Right forelimb (tissue), 1 donor: ENCODE measurements around the gene SGO2.
"Not testable (repeated sequence)": the region's sequence is repeated elsewhere in the genome, so short reads cannot be mapped to it uniquely, and the experiment has no call there.

Experiments
- DNase-seq: peaks from one replicate; pipeline ENCODE4 v3.0.0-alpha.2; 2018

The SGO2 gene

GRCh38 chr2:200595913-200596312, 69.9 kb downstream of the SGO2 start:
- no peak for DNase-seq

GRCh38 chr2:200596774-200597570, 71.0 kb downstream of the SGO2 start:
- no peak for DNase-seq

- DNase-seq = no peak
Observed at GRCh38 chr2:200599206-200599605, 73.2 kb downstream of the SGO2 start.

DNA sequence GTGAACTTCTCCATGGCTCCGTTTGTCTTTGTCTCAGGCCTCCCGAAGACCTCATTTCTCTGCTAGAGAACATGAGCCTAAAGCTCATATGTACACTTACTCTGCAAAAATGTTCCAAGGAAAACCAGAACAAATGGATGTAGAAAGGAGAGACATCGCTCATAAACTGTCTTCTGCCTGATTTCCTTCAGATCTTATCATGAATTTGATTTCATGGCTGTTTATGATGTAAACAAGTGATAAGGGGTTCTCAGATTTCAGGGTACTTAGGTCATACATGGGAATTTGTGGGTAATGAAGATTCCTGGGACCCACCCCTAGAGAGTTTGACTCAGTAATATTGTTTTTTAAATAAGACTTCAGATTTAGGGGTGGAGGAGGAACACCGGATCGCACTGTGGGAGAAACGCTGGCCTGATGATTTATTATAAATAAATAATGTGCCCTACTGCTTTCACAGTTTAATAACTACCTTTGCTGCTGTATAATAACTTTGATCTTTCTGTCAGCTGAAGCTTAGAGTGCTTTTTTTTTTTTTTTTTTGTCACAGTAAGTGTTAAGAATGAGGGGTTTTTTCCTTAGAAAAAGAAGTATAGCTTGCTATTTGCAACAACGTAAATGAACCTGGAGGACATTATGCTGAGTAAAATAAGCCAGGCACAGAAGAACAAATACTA, 74.7 kb downstream of the SGO2 start:
- DNase-seq = no peak

DNA sequence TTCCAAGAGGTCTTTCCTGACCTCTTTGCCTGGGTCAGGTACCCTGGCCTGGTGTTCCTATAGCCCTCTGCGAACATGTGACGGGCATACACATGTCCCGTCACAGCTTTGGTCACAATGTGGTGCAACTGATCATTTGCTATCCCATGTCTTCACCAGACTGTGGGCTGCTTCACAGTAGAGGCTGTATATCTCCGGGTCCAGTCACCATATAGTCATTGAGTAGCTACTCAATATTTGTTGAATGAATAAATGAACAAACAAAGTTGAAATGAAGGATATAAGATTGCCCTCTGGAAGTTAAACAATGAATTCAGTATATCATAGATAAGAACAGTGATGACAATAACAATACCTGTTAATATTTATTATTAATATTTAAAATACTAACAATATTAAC, 76.6 kb downstream of the SGO2 start:
- DNase-seq = no peak

GRCh38 chr2:200603972-200604371, 78.0 kb downstream of the SGO2 start:
- no peak for DNase-seq

GRCh38 chr2:200604571-200605255, 78.7 kb downstream of the SGO2 start:
- no peak for DNase-seq

GRCh38 chr2:200608341-200609027, 82.5 kb downstream of the SGO2 start:
- no peak for DNase-seq

GRCh38 chr2:200609028-200609614, 83.1 kb downstream of the SGO2 start:
- DNase-seq = no peak

GRCh38 chr2:200610217-200610616, 84.2 kb downstream of the SGO2 start:
- DNase-seq = not testable (repeated sequence)

GRCh38 chr2:200613692-200614091, 87.7 kb downstream of the SGO2 start:
- no peak for DNase-seq

DNA sequence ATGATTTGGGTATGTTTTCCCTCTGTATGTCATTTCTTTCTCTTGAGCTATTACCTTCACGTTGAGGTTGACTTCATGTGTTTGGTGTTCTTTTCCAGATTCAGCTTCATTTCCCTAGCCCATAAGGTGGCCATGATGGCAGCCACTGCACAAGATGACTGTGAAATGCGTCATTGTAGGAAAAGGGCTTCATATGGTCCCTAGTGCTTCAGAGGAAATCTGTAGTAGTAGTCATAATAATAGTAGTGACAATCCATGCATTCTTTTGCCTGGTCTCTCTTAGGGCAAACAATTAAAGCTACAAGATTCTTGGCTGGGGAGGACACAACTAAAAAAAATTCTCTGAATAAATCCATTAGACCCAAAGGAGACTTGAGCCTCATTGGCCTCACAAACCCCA, 88.2 kb downstream of the SGO2 start:
- no peak for DNase-seq

DNA sequence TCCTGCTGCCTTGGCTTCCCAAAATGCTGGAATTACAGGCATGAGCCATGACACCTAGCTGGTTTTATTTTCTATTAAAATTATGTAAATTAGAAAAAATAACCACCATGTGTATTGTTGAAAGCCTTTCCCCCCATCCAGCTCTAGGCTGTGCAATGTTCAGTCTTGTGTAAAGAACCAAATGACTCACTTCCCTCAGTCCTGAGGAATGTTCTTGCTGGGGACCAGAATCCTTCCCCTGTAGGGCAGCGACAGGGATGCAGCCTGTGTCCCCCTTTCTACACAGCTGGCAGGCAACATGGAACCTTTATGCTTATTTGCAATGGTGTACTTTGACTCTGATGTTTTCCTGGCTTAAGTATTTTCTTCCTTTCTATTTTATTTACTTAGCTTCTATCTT, 89.2 kb downstream of the SGO2 start:
- DNase-seq = no peak

- DNase-seq = no peak
Observed at GRCh38 chr2:200616193-200616592, 90.2 kb downstream of the SGO2 start.

GRCh38 chr2:200616656-200617055, 90.6 kb downstream of the SGO2 start:
- DNase-seq = no peak

DNA sequence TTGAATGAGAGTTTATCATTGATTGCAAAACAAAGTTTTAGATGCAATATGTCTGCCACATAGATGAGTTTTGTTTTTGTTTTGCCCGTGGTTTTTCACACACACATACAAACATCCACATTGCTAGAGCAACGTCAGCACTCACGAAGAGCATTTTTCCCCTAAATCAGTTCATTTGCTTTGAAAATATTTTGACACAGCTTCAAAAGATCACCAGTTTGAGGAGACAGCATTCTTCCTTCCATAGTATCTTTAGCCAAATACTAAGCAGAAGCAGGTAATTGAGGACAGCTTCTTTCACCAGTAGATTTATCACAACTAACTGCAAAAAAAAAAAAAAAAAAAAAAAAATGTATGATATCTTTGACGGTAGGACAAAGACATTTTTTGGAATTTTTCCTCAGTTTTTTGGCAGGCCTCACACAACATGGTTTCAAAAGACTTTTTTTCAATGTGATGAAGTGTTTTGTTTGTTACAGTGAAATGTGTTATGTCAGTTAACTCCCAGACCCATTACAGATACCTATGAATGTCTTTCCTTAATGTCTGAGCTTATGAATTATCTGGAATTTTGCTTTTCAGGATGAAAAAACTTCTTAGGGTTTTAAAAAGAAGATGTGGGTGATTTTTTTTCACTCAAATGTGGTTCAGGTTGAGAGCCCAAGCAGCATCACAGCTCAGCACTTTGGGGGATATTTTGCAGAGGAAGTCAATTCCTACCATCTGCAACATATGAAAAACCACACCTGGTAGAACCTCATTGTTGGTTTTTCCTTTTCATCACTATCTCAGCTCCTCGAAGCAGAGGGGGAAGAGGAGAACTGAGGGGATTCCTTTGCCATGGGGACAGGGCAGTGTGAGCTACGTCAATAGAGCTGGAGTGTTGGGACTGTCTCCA, 91.4 kb downstream of the SGO2 start:
- no peak for DNase-seq

GRCh38 chr2:200618054-200618419, 92.0 kb downstream of the SGO2 start:
- DNase-seq = no peak

DNA sequence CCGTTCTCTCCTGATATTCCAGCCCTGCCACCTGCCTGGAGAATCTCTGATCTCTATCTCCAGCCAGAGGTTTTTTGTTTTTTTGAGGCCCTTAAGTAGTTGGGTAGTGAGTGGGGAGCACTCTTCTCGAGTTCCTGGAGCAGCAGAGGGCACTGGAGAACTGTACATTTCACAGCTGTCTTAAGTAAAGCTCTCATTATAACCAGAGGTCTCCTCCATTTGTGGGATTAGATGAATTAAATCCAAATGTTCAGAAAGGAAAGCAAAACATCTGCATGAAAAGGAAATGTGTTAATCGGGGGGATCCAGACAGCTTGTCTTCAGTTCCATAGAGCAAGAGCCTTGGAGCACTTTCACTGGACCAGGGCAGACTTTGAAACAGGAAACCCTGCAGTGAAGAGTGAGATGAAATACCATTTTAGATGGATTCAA, 92.6 kb downstream of the SGO2 start:
- no peak for DNase-seq

DNA sequence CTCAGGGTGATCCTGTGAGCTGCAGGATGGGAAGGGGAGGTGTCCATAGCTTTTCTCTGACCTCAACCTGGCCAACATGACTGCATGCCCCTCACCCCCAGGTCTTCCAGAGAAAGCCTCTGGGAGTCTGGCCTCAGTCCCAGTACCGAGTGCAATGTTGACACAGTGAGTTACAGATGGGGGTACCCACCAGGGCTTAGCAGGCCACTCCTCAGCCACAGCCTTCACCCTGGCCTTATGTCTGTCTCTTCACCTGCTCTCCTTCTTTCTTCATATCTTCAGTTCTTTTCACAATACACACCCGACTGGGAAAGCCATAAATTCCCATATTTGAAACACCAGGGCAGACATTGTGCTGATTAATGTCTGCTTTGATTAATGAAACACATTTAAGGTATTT, 93.3 kb downstream of the SGO2 start:
- no peak for DNase-seq

DNA sequence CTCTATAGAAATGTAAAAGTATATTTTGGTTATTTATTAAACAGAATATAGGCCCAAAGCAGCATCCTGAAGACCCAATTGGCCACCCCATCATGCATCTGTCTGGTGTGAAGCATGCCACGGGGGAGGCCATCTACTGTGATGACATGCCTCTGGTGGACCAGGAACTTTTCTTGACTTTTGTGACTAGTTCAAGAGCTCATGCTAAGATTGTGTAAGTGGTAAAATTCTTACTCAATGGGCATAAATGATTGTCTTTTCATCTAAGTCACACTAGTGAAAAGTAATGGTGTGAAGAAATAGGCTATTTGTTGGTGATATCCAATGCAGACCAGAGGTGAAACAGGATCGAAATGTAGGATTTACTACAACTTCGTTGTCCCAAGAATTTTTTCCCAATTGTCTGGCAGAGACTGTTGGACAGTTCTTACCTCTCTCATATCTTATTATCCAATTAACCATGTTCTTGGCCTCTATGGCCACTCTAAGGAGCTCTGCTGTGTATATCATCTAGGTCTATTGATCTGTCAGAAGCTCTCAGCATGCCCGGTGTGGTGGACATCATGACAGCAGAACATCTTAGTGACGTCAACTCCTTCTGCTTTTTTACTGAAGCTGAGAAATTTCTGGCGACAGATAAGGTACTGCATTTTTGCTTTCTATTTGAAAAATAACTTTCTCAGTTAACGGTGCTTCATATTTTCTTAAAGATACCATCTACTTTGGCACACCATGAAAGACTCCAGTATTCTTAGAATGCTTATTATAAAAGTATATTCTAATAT, 94.8 kb downstream of the SGO2 start:
- DNase-seq = no peak

- no peak for DNase-seq
Observed at GRCh38 chr2:200622106-200622505, 96.1 kb downstream of the SGO2 start.
